Activated CD4-positive, alpha-beta T cell treated with anti-CD3 and anti-CD28 coated beads for 36 hours (primary cell): ENCODE results near the gene FMN1. TPM values are rescaled to one million over a fixed set of nuclear protein-coding genes. Genes with fewer than 3 reads are reported as not detected.

ENCODE experiments used
- ATAC-seq: fragments of 200-7000 bp; cut with Tn5 transposase; one replicate; pipeline ENCODE4 v1.10.0; 2021; ENCODE audit warnings: mild to moderate bottlenecking, moderate library complexity
- CTCF ChIA-PET: fragments of 350-600 bp; sonication (Branson Sonifier 250); formaldehyde crosslinking; loops from one replicate; lab custom pipeline; 2021; ENCODE audit warnings: antibody characterized with exemption; lab: Charles Lee
- POLR2A ChIA-PET: fragments of 350-600 bp; sonication (Branson Sonifier 250); formaldehyde crosslinking; loops from one replicate; lab custom pipeline; 2021; ENCODE audit warnings: antibody characterized with exemption, inconsistent platforms; lab: Charles Lee
- DNase-seq: peaks from one replicate; pipeline ENCODE4 v3.0.0-alpha.2; 2020
- H3K27ac Mint-ChIP-seq: one replicate; pipeline ENCODE4 v1.8.0; 2021; ENCODE audit warnings: mixed read lengths
- H3K27me3 Mint-ChIP-seq: one replicate; pipeline ENCODE4 v1.8.0; 2021; ENCODE audit warnings: mixed read lengths
- H3K36me3 Mint-ChIP-seq: one replicate; pipeline ENCODE4 v1.8.0; 2021; ENCODE audit warnings: low read depth, mixed read lengths
- H3K4me1 Mint-ChIP-seq: one replicate; pipeline ENCODE4 v1.8.0; 2021; ENCODE audit warnings: mixed read lengths
- H3K4me3 Mint-ChIP-seq: one replicate; pipeline ENCODE4 v1.8.0; 2021; ENCODE audit warnings: mild to moderate bottlenecking, moderate library complexity, mixed read lengths
- H3K9me3 Mint-ChIP-seq: one replicate; pipeline ENCODE4 v1.8.0; 2021; ENCODE audit warnings: low read depth, mixed read lengths
- intact Hi-C, 2 experiments: fragments of 100-400 bp; cut with DNase I in 1 of 2; cut with micrococcal nuclease in 1 of 2; formaldehyde crosslinking; loops; one replicate each; pipeline versions ENCODE4 v1.14.2 to v1.15.1; 2022 to 2024; cut with DNase I, micrococcal nuclease
- total RNA-seq, 2 experiments: library from RNA; stranded (reverse); gene quantifications; one replicate each; pipeline ENCODE4 v1.2.3, GENCODE V29; 2021

The FMN1 gene
- total RNA-seq, 2 experiments from 2014 or later, result 0.09 to 0.21 TPM

DNA sequence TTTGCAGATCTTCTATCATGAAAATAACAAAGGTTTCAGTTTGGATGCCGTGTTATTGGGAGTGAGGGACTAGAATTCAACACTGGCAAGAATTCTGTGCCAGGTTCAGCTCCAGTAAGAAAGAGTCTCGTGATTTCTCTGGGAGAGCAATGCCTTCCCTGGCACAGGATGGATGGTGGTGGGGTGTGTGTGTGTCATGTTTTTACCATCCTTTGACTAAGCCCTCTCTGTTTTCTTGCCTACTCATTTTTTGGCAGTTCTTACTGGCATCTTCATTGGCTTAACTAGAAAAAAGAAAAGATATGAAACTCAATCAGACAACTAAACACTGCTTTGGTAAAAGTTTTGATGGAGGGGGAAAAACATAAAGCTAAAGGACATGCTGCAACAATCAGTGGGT, 86.6 kb downstream of the FMN1 start:
- intact Hi-C loops, result loop anchor here in 1 of 2 experiments (2.0 to 5.0 kb wide), 2 partner anchors 13 to 61 kb away; no protein-coding TSS in a partner anchor
- H3K4me3 Mint-ChIP-seq, result no peak overlapping the region

DNA sequence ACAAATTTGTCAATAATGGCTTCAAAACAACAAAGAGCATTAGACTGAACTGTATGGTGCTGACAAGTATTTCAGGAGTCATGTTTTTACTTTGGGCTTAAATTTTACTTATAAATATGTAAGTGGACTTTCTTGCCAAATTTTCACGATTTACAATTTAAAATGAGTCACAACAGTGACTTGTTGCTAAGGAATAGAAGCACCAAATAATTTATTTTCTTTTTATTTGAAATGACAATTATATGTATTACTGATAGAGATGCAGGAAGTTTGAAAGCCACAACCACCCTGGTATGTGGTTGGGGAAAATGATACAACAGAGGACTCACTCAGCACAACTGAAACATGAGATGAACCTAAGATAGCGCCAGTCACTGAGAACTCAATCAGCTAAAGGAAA, 90.3 kb downstream of the FMN1 start:
- Mint-ChIP-seq H3K4me3 (no peak overlapping the region), H3K27me3 (no peaks in the 10 kb centered on the region), H3K36me3 (no peaks in the 10 kb centered on the region), H3K27ac (peak overlapping the region; percentile 49), H3K4me1 (peaks cover 20% of the 10 kb centered on the region), H3K9me3 (peaks cover 6% of the 10 kb centered on the region)
- POLR2A ChIA-PET, result no interaction called here
- CTCF ChIA-PET, result interaction anchor here (0.9 to 2.4 kb wide), 6 partner anchors 15 to 104 kb away, joined by 3 to 9 read pairs (median 3); no protein-coding TSS in a partner anchor
- intact Hi-C loops, result loop anchor here in 1 of 2 experiments (5.0 kb wide), 1 partner anchor 98 kb away; no protein-coding TSS in a partner anchor
- peak; percentile 56 for DNase-seq
- ATAC-seq, result peak; percentile 98

More for the DNA sequence above, 86.6 kb downstream of the FMN1 start:
- no peak overlapping the region for H3K27ac Mint-ChIP-seq
- no peak for DNase-seq
- H3K9me3 Mint-ChIP-seq, result no peaks in the 10 kb centered on the region
- peaks cover 20% of the 10 kb centered on the region for H3K4me1 Mint-ChIP-seq
- H3K36me3 Mint-ChIP-seq, result no peaks in the 10 kb centered on the region
- ATAC-seq, result no peak
- POLR2A ChIA-PET, result no interaction called here
- no peaks in the 10 kb centered on the region for H3K27me3 Mint-ChIP-seq
- CTCF ChIA-PET, result interaction anchor here (0.7 kb wide), 1 partner anchor 22 kb away, joined by 3 read pairs; no protein-coding TSS in a partner anchor

GRCh38 chr15:33101036-33101435, 93.5 kb downstream of the FMN1 start:
- ATAC-seq (no peak), DNase-seq (no peak)
- no peak overlapping the region for H3K4me3 Mint-ChIP-seq
- H3K9me3 Mint-ChIP-seq, result peaks cover 6% of the 10 kb centered on the region
- H3K27ac Mint-ChIP-seq, result no peak overlapping the region
- CTCF ChIA-PET, result interaction anchor here (0.7 to 3.8 kb wide), 2 partner anchors 11 to 14 kb away, joined by 4 to 10 read pairs; no protein-coding TSS in a partner anchor
- intact Hi-C loops, result loop anchor here in 1 of 2 experiments (5.0 kb wide), 1 partner anchor 101 kb away; no protein-coding TSS in a partner anchor
- peaks cover 20% of the 10 kb centered on the region for H3K4me1 Mint-ChIP-seq
- no peaks in the 10 kb centered on the region for H3K36me3 Mint-ChIP-seq
- no peaks in the 10 kb centered on the region for H3K27me3 Mint-ChIP-seq
- POLR2A ChIA-PET, result no interaction called here

DNA sequence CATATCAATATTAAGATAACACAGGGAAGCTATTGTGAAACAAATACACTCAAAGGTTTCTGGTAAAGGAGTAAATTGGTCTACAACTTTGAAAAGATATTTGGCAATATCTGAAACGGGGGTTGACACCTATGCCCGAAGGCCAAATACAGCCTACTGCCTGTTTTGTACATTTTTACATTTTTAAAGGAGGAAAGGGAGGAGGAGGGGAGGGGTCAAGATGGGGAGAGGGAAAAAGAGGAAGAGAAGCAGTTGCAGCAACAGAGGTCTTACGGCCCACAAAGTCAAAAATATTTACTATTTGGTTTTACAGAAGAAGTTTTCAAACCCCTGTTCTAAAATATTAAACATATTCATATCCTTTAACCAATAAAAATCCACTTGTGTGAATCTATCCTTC, 94.2 kb downstream of the FMN1 start:
- DNase-seq (no peak), ATAC-seq (no peak)
- Mint-ChIP-seq H3K4me3 (no peak overlapping the region), H3K27me3 (no peaks in the 10 kb centered on the region), H3K4me1 (peaks cover 18% of the 10 kb centered on the region), H3K9me3 (peaks cover 6% of the 10 kb centered on the region), H3K27ac (no peak overlapping the region), H3K36me3 (no peaks in the 10 kb centered on the region)
- ChIA-PET POLR2A (interaction anchor here (0.7 kb wide), 1 partner anchor 31 kb away, joined by 3 read pairs; no protein-coding TSS in a partner anchor), CTCF (interaction anchor here (3.8 kb wide), 1 partner anchor 14 kb away, joined by 10 read pairs; no protein-coding TSS in a partner anchor)
- intact Hi-C loops, result loop anchor here in 1 of 2 experiments (5.0 kb wide), 1 partner anchor 102 kb away; no protein-coding TSS in a partner anchor

- ATAC-seq, result no peak
- POLR2A ChIA-PET, result interaction anchor here (0.7 kb wide), 1 partner anchor 32 kb away, joined by 3 read pairs; no protein-coding TSS in a partner anchor
- Mint-ChIP-seq H3K36me3 (no peaks in the 10 kb centered on the region), H3K4me3 (no peak overlapping the region), H3K27me3 (no peaks in the 10 kb centered on the region), H3K27ac (no peak overlapping the region), H3K9me3 (peaks cover 6% of the 10 kb centered on the region), H3K4me1 (peaks cover 12% of the 10 kb centered on the region)
- CTCF ChIA-PET, result interaction anchor here (0.6 to 3.8 kb wide), 2 partner anchors 13 to 866 kb away, joined by 3 to 10 read pairs; no protein-coding TSS in a partner anchor
- intact Hi-C loops, result loop anchor here in 1 of 2 experiments (5.0 kb wide), 1 partner anchor 103 kb away; no protein-coding TSS in a partner anchor
- DNase-seq, result no peak
Measured at GRCh38 chr15:33099739-33100138, 94.8 kb downstream of the FMN1 start.

DNA sequence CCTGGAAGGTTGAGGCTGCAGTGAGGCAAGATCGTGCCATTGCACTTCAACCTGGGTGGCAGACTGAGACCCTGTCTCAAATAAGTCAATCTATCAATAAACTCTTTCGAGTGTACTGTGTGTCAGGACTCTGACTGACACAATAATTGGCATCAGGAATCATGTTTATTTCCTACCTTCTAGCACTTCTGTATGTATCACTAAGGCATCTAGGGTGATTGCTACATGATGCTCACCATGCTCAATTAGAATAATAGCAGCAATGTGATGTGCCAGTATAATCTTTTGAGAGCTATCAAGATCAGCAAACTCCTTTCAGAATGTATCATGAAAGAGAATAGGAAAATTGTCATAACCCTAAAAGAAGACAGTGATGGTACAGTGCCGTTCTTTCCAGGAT, 95.3 kb downstream of the FMN1 start:
- Mint-ChIP-seq H3K4me3 (no peak overlapping the region), H3K27me3 (no peaks in the 10 kb centered on the region), H3K9me3 (peaks cover 6% of the 10 kb centered on the region), H3K36me3 (no peaks in the 10 kb centered on the region), H3K4me1 (peaks cover 9% of the 10 kb centered on the region), H3K27ac (no peak overlapping the region)
- CTCF ChIA-PET, result interaction anchor here (0.6 to 3.8 kb wide), 2 partner anchors 12 to 866 kb away, joined by 3 to 10 read pairs (median 6); no protein-coding TSS in a partner anchor
- DNase-seq, result no peak
- no peak for ATAC-seq
- POLR2A ChIA-PET, result no interaction called here
- intact Hi-C loops, result no loop called here

- no peak for DNase-seq
- Mint-ChIP-seq H3K9me3 (peaks cover 6% of the 10 kb centered on the region), H3K4me1 (peaks cover under 1% of the 10 kb centered on the region), H3K27ac (no peak overlapping the region), H3K27me3 (no peaks in the 10 kb centered on the region), H3K4me3 (no peak overlapping the region), H3K36me3 (no peaks in the 10 kb centered on the region)
- ATAC-seq, result no peak
- POLR2A ChIA-PET, result no interaction called here
- CTCF ChIA-PET, result interaction anchor here (0.6 to 1.7 kb wide), 2 partner anchors 12 to 110 kb away, joined by 3 to 6 read pairs; no protein-coding TSS in a partner anchor
- intact Hi-C loops, result no loop called here
Measured at GRCh38 chr15:33098094-33099058, 96.1 kb downstream of the FMN1 start.

GRCh38 chr15:33096134-33096533, 98.4 kb downstream of the FMN1 start:
- Mint-ChIP-seq H3K4me1 (peaks cover 8% of the 10 kb centered on the region), H3K4me3 (no peak overlapping the region), H3K27ac (no peak overlapping the region), H3K9me3 (no peaks in the 10 kb centered on the region), H3K36me3 (no peaks in the 10 kb centered on the region), H3K27me3 (no peaks in the 10 kb centered on the region)
- CTCF ChIA-PET, result interaction anchor here (0.6 to 1.1 kb wide), 4 partner anchors 9 to 466 kb away, joined by 3 read pairs; no protein-coding TSS in a partner anchor
- POLR2A ChIA-PET, result no interaction called here
- no peak for ATAC-seq
- no peak for DNase-seq
- intact Hi-C loops, result no loop called here

DNA sequence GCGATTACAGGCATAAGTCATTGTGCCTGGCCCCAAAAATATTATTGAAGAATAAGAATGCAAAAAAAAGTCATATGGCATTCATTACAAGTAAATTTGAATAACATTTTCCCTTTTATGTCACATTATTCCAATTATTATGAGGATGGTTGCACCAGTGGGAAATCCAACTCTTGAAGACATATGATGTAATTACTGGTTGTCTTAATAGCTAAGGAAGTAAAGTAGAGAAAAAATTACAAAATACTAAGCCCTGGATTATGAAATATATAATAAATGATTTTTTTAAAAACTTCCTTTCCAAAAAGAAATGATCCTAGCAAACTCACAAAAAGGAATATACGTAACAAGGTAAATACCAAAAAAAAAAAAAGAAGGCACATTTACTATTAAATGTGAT, 98.9 kb downstream of the FMN1 start:
- DNase-seq, result no peak
- H3K27me3 Mint-ChIP-seq, result no peaks in the 10 kb centered on the region
- H3K36me3 Mint-ChIP-seq, result no peaks in the 10 kb centered on the region
- no peak overlapping the region for H3K4me3 Mint-ChIP-seq
- intact Hi-C loops, result no loop called here
- no peak overlapping the region for H3K27ac Mint-ChIP-seq
- H3K4me1 Mint-ChIP-seq, result peaks cover 8% of the 10 kb centered on the region
- ATAC-seq, result no peak
- H3K9me3 Mint-ChIP-seq, result no peaks in the 10 kb centered on the region
- ChIA-PET POLR2A (no interaction called here), CTCF (interaction anchor here (0.9 to 1.1 kb wide), 2 partner anchors 9 to 56 kb away, joined by 3 read pairs; no protein-coding TSS in a partner anchor)

- no peak overlapping the region for H3K4me3 Mint-ChIP-seq
- ChIA-PET CTCF (interaction anchor here (0.7 to 1.5 kb wide), 3 partner anchors 11 to 1243 kb away, joined by 3 to 8 read pairs (median 3); partner anchors contain the start of gene SLC12A6), POLR2A (no interaction called here)
- no peak for ATAC-seq
- intact Hi-C loops, result no loop called here
- no peak for DNase-seq
- no peaks in the 10 kb centered on the region for H3K27me3 Mint-ChIP-seq
- H3K36me3 Mint-ChIP-seq, result no peaks in the 10 kb centered on the region
- peaks cover 12% of the 10 kb centered on the region for H3K4me1 Mint-ChIP-seq
- no peaks in the 10 kb centered on the region for H3K9me3 Mint-ChIP-seq
- H3K27ac Mint-ChIP-seq, result no peak overlapping the region
Measured at GRCh38 chr15:33094336-33094735, 100.2 kb downstream of the FMN1 start.

- no peaks in the 10 kb centered on the region for H3K27me3 Mint-ChIP-seq
- no peak overlapping the region for H3K27ac Mint-ChIP-seq
- ChIA-PET CTCF (interaction anchor here (0.6 to 1.5 kb wide), 4 partner anchors 10 to 40 kb away, joined by 3 to 8 read pairs (median 3); no protein-coding TSS in a partner anchor), POLR2A (no interaction called here)
- peaks cover 12% of the 10 kb centered on the region for H3K4me1 Mint-ChIP-seq
- intact Hi-C loops, result no loop called here
- ATAC-seq (no peak), DNase-seq (no peak)
- H3K9me3 Mint-ChIP-seq, result no peaks in the 10 kb centered on the region
- no peaks in the 10 kb centered on the region for H3K36me3 Mint-ChIP-seq
- no peak overlapping the region for H3K4me3 Mint-ChIP-seq
Measured at GRCh38 chr15:33093222-33093621, 101.3 kb downstream of the FMN1 start.
